NCI-H69 (cell line): ENCODE measurements around the gene PREX1.
"Not testable (repeated sequence)": the region's sequence is repeated elsewhere in the genome, so short reads cannot be mapped to it uniquely, and the experiment has no call there.

Source experiments
- DNase-seq: peaks from one replicate; lab custom pipeline; 2025; lab: John Stamatoyannopoulos, UW

The PREX1 gene

DNA sequence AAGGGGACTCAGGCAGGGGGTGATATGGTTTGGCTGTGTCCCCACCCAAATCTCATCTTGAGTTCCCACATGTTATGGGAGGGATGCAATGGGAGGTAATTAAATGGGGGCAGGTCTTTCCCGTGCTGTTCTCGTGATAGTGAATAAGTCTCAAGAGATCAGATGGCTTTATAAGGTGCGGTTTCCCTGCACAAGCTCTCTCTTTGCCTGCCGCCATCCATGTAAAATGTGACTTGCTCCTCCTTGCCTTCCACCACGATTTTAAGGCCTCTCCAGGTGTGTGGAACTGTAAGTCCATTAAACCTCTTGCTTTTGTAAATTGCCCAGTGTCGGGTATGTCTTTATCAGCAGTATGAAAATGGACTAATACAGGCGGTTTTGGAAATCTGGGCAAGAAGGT is 52.3 kb downstream of the PREX1 start:
- not testable (repeated sequence) for DNase-seq

DNA sequence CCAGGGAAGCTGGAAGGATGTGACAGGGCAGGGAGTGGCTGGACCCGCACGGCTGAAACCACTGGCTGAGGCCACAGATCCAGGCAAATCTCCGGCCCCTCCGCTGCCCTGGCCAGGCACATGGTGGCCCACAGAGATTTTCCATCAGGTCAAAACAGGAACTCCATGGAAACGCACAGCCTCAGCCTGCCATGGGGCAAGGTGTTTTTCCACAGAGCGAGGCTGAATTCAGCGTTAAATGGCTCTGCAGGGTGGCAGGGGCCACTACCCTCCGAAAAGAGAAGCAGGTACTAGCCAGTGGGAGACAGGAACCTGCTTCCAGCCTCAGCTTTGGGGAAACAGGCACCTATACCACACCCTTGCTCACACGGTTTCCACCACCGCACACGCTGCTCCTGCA is 53.1 kb downstream of the PREX1 start:
- no peak for DNase-seq

DNA sequence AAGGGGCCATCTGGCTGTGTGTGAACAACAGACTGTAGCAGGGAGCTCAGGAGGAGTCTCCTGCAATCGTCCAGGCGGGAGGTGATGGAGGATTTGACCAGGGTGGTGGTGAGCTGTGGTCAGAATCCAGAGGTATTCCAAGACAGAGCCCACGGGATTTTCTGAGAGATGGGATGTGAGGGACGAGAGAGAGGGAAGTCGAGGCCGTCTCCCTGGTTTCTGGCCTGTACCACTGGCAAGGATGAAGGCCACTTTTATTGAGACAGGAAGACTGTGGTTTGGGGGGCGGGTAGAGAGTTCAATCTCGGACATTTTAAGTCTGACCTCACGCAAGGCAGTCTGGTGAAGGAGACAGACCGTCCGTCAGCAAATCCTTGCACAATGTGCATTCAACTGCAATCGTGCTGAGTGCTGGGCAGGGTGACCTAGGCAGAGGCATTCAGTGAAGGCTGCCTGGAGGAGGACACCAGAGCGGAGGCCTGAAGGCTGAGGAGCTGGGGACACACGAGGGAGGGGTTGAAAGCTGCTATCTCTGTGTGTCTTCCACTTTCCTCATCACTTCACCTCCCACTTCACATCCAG is 53.9 kb downstream of the PREX1 start:
- DNase-seq: no peak

DNA sequence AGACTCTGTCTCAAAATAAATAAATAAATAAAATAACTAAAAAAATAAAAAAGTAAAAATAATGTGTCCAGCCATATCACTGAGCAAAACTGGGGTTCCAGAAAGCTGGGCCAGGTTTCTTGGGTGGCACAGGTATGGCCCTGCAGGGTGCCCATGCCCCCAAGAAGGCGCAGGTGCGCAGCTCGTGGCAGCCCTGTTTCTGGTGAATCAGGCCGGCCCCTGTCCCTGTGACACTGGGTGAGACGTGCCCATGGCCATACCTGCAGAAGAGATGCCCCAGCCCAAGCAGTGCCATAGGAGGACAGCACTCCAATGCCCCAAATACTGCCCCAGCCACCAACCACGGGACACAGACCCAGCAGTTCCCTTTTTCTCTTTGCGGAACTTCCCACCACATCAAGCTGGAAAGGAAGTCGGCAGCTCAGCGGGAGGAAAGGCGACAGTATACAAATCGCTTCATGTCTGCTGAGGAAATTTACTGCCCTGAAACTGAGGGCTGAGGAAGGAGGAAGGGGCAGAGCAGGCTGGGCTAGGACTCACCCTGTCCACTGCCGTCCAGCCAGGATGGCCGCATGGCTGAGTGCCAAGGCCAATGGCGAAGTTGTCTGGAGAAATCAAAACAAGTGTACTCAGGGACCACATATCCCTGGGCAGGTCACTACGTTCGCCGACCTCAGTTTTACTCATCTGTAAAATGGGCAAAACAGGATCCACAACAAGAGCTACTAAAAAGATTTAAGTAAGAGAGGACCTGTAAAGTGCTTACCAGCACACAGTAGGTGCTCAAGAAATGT is 55.4 kb downstream of the PREX1 start:
- DNase-seq: no peak

DNA sequence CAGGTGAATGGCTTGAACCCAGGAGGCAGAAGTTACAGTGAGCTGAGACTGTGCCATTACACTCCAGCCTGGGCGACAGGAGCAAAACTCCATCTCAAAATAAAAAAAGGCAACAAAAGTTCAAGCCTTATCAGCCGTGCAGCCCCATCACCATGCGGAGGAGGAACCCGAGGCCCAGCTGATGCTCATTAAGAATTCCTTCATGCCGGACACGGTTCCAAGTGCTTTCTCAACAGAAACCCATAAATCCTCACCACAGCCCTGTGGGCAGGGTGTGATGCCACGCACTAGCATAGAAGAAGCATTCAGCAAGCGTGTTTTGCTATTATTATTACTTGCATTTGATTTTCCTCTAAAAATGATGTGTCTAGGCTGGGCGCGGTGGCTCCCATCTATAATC is 56.3 kb downstream of the PREX1 start:
- no peak for DNase-seq

DNA sequence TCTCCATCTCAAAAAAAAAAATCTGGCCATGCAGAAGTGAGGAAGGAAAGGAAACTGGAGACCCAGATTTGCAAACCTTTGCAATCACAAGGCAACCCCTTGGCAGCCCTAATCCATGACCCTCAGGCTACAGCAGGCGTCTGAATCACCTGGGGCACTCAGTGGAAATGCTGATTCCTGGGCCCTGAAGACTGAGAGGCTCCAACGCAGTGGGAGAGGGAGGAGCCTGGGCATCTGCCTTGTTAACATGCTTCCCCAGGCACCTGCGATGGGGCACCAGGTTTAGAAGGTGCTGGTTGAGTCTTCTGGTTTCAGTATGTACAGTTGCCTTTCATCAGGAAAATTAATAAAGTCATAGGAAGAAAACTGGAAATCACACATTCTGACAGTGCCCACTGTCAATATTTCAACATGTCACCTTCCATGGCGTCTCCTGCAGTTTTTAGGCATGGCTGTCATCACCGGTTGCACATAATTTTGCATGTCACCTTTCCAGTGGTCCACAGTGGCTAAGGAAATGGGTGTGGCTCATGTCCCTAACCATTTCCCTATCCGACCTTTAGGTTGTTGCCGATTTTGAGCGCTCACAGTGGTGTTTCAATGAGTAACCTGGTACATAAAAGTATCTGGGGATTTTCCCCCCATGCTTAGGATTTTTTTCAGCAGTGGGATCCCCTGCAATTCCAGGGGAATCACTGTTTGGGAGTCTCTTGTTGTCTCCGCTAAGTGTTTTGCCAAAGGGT is 56.9 kb downstream of the PREX1 start:
- peak; percentile 15 for DNase-seq

DNA sequence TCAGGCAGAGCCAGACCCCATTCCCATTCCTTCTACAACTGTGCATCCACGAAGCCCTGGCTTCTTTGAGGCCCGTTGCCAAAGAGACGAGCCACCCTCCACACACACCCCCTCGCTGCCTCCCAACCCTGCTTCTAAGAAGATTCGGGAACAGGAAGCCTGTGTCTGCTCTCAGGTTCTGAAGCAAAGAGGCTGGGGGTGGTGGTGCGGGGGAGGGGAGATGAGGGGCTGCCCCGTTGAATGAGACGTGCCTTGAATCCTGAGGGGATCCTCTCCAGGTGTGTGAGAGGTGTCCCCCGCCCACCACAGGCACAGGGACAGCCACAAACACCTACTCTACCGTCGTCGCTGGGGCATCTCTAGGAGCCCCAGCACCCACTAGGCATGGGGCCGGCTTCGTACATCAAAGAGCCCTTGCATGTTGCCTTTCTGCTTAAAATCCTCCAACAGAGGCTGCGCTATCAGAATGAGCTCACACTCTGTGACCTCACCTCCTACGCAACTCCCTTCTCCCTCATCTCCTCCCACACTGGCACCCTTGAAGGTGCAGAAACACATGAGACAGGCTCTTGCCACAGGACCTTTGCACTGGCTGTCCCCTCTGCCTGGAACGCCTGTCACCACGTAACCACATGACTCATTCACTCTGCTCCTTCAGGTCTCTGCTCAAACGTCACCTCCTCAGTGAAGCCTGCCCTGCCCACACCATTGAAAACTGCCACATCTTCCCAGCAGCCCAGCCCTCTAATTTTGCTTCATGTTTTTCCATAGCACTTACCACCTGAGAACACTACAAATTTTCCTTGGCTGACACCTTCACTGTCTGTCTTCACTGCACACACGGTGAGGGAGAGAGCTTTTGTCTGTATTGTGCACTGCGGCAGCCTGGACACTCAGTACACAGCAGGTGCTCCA is 58.5 kb downstream of the PREX1 start:
- peak; percentile 87 for DNase-seq

DNA sequence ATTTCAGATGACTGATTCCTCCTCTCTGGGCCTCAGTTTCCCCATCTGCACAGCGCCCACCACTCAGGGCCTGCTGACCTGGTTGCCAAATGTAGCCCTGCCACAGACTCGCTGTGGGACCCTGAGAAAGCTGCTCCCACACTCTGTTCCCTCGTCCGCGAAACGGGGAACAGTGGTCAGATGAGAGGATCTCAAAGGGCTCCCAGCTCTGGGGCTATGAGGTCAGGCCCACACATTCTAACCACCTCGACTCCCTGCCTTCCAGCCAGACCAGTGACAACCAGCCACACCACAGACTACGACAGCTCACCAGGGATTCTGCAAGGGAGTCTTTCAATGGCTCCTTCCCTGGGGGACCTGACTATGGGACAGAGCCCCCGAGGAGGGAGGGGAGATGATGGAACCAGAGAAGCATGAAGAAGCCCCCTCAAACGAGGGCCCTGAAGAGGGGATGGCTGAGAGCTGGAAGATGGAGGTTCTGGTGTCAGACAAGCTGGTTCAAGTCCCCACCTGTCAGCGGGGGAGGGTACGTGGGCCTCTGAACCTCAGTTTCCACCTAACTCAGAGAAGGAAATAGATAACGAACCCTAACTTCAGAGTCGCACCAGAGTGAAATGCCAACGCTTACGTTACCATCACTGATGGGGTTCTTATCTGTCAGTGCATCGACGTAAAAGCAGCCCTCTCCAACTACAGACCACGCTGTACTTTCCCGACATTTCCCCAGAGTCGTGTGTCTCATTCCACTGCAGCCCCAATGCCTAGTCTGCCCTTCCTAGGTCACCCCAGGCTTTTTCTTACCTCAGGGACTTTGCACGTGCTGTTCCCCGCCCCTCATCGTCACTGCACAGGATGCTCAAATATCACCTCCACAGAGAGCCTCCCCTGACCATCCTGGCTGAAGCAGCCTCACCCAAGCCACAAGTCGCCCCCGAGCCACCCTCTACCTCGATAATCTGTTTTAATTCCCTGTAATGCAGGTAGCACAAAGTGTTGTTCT is 60.5 kb downstream of the PREX1 start:
- no peak for DNase-seq

DNA sequence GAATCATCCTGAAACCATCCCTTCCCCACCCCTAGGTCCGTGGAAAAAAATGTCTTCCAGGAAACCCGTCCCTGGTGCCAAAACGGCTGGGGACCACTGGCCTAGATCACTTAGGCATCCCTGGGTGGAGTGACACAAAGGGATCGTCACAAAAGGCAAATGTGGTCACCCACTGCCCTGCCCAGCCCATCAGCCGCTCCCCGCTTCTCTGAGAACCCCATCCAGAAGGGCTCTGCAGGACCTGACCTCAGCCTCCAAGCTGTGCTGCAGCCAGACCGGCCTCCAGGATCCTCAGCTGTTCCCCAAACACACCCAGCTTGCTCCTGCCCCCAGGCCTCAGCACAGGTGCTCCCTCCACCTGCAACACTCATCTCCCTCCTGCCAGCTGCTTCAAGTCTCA is 61.6 kb downstream of the PREX1 start:
- DNase-seq: peak; percentile 70

DNA sequence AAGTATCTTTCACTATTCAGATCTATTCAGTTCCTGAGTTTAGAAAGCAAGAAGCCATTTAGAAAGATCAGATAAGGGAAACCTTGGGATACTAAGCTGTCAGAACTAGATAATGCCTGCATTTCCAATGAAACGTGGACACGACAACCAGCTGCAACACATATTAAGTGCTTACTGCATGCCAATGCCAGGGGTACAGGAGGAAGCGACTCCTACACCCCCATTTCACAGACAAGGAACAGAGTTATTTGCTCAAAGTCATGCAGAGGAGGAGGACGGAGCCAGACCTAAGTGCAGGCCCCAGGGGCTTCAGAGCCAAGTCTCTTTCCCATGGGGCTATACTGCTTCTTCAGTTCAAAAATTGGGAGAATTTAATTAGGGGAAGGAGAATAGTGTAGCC is 62.4 kb downstream of the PREX1 start:
- DNase-seq: no peak

DNA sequence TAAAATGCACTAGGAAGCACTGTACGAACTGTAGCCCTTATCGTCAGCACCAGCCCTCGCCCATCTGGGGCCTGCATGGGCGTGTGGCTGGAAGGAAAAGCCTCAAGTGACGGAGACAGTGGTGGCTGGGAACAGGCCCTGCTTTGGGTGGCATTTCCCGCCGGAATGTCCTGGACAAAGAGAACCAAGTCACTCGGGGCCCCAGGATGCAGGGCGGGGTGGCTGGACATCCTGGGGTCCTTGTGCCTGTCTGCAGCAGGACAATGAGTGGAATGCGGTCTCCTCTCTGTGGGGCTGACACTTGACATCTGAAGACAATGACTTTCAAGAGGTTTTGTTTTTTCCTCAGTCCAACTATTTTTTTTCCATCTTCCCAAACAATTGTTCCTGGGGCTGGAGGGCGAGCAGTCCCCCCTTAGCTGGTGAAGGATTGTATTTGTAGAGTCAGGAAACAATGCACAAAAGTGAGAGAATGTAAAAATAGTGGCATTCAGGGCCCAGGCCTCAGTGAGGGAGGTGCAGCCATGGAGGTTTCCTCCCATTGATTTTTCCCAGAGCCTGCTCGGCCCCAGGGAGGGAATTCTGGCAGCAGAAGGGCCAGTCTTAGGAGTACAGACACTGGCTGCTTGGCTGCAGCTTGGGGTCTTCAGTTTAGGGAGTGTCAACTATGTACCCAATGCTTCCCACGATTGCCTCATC is 64.4 kb downstream of the PREX1 start:
- no peak for DNase-seq

DNA sequence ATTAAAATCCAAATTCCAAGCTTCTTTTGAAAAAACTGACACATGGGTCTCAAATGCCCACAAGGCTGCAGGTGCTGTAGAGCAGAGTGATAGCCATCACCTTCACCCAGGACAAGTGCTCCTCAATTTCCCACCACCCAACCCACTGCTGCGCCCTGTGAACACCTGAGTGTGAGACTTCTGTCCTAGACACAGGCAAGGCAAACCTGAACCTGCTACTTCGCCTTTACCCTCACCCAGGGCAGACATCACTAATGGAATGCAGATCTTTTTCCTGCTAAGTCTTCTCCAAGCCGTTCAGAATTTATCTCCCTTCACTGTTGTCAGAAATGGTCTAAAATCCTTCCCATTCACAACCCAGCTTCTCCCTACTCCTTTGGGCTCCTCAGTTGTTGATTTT is 65.9 kb downstream of the PREX1 start:
- DNase-seq: no peak

DNA sequence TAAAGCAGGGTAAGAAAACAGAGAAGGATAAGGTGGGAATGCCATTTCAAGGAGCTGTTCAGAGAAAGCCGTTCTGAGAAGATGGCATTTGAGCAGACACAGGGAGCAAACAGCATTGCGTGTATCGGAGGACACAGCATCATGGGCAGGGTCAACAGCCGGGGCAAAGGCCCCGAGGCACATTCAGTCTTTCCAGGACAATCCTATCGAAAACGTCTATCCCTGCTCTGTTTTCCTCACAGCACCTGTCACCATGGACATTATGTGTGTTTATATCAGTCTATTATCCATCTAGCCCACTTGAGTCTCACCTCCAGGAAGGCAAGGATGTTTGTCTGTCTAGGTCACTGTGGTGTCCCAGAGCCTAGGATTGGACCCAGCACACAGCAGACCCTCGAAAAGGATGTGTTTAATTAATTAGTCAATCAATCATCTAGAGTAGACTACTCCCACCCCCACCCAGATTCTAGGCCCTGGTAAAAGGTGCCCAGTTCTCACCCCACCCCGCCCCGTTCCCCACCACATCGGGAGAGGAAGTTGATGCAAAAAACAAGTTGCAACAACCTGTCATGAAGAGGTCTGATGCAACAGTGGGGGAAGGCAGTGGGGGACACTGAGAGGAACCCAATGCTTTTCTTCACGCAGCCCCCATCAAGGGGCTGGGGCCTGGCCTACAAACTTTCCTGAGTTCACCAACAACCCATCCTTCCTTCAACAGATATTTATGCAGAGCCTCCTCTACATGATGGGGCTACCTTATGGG is 66.6 kb downstream of the PREX1 start:
- DNase-seq: no peak

DNA sequence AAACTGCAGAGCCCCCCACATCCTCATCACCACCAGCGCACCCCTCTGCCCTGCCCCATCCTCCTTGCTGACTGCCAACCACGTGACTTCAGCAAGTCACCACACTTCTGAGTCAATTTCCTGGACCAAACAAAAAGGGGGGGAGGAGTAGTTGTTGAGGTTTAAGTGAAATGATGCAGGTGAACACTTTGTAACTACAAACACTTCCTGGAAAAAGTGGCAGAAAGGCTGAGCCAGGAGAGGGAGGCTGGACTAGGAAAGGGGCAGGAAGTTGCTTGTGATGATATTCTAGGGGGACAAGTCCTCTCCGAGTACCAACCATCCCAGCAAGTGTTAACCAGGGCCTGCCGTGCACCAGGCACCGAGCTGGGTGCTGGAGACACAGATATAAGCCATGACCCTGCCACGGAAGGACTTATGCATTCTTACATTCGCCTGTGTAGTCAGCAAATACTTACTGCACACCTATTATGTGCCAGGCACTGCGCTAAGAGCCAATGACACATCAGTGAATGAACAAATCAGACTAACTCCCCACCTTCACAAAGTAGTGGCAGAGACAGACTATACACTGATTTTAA is 67.3 kb downstream of the PREX1 start:
- peak; percentile 11 for DNase-seq

DNA sequence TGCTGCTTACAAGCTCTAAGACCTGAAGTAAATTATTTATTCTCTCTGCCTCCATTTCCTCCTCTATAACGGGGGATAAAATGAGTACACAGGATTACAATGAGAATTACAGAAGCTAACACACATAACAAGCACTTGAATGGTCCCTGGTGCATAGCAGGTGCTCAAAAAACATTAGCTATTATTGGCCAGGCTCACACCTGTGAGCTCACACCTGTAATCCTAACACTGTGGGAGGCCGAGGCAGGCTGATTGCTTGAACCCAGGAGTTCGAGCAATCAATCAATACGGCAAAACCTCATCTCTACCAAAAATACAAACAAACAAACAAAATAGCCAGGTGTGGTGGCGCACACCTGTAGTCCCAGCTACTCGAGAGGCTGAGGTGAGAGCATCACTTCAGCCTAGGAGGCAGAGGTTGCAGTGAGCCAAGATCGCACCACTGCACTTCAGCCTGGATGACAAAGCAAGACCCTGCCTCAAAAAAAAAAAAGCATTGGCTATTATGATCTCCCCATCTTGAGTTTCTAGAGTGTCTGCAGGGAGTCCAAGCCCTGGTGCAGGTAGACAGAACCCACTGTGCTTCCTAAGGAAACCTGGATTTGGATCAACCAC is 68.1 kb downstream of the PREX1 start:
- DNase-seq: peak; percentile 61

DNA sequence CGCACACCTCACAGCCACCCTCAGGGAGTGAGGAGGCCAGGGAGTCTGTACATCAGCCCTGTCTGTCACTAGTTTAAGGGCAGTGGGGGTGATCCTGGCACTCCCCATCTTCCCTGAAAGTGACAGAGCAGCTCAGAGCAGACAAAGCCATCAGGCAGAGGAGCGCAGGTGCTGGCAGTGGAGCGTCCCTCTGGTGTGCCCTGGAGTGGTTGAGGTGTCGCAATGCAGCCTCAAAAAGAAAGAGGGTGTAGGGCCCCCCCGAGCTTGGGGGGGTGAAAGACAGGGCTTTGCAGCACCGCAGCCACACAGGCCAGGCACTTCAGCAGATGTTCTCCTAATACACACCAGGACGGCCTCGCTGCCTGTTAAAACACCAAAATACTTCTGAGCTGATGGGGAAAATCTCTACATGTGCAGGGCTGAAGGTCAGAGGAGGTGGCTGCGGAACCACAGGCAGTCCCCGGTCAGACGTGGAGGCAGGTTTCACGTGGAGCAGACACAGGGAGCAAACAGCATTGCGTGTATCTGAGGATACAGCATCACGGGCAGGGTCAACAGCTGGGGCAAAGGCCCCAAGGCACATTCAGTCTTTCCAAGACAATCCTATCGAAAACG is 69.5 kb downstream of the PREX1 start:
- peak; percentile 19 for DNase-seq

DNA sequence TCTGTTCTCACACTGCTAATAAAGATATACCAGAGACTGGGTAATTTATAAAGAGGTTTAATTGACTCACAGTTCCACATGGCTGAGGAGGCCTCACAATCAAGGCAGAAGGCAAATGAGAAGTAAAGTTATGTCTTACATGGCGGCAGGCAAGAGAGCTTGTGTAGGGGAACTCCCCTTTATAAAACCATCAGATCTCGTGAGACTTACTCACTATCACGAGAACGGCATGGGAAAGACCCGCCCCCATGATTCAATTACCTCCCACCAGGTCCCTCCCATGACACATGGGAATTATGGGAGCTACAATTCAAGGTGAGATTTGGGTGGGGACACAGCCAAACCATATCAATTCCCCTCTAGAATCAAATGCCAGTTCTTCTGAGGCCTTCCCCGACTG is 71.0 kb downstream of the PREX1 start:
- not testable (repeated sequence) for DNase-seq

DNA sequence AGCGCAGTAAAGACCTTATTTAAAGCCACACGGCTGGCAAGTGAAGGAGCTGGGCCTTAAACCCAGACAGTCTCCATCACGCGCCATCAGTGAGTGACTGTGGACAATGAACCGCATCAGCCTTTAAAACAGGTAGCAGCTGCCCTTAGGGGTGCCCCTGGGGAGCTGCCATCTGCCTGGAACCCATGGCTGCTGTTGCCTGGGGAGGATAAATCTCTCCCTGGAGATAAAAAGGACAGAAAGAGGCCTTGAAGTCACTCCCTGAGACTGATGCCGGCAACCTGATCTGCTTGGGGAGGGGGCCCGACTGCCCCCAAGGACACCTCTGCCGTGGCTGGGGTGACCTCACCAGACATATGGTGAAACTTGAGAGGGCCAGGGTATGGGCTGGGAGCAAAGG is 73.5 kb downstream of the PREX1 start:
- peak; percentile 89 for DNase-seq
